ENCODE results near the gene ASB18.
A peak's percentile ranks its signal among the peaks of the same experiment; 100 is the strongest.

ASB18 gene

GRCh38 chr2:236190674-236191073, 73.5 kb downstream of the ASB18 start:
- no peak overlapping the region for H3K4me2 ChIP-seq (ENCODE audit: low read depth, low read length, poor library complexity, severe bottlenecking)
- no peaks in the 10 kb centered on the region for H3K9me3 ChIP-seq (ENCODE audit: insufficient read depth, low read depth, low read length)
- H3F3A ChIP-seq (ENCODE audit: low read depth) = no peaks in the 10 kb centered on the region
- no peaks in the 10 kb centered on the region for H3K79me2 ChIP-seq (ENCODE audit: insufficient read depth, low read length)
- H3K4me1 ChIP-seq (ENCODE audit: insufficient read depth, low read length, poor library complexity, severe bottlenecking) = no peaks in the 10 kb centered on the region
- no peaks in the 10 kb centered on the region for H4K20me1 ChIP-seq (ENCODE audit: insufficient read depth, low read length, poor library complexity, severe bottlenecking)
- H3K9ac ChIP-seq (ENCODE audit: low read depth, low read length, poor library complexity, severe bottlenecking) = no peak overlapping the region
- no peaks in the 10 kb centered on the region for H3K36me3 ChIP-seq (ENCODE audit: insufficient read depth, low read length)
- no peaks in the 10 kb centered on the region for H3K9me2 ChIP-seq (replicated peaks; ENCODE audit: low read depth, low read length)
- H3K27me3 ChIP-seq (ENCODE audit: insufficient read depth, low read length, poor library complexity, severe bottlenecking) = no peaks in the 10 kb centered on the region
- no peak overlapping the region for H2AFZ ChIP-seq (ENCODE audit: low read length)
- H3K4me3 ChIP-seq (ENCODE audit: low read length, poor library complexity, severe bottlenecking) = no peak overlapping the region
- TF ChIP-seq EZH2phosphoT487 (IDR thresholded peaks at IDR 0.05; ENCODE audit: borderline replicate concordance) (no peak), CTCF (conservative IDR thresholded peaks at IDR 0.05; ENCODE audit: low read length) (no peak)

GRCh38 chr2:236184701-236185100, 79.5 kb downstream of the ASB18 start:
- Histone ChIP-seq H3K79me2 (ENCODE audit: insufficient read depth, low read length) (no peaks in the 10 kb centered on the region), H4K20me1 (ENCODE audit: insufficient read depth, low read length, poor library complexity, severe bottlenecking) (no peaks in the 10 kb centered on the region), H3K9me3 (ENCODE audit: insufficient read depth, low read depth, low read length) (peaks cover 7% of the 10 kb centered on the region; the same call in 1 of the 2 replicates), H3K4me1 (ENCODE audit: insufficient read depth, low read length, poor library complexity, severe bottlenecking) (no peaks in the 10 kb centered on the region), H3K36me3 (ENCODE audit: insufficient read depth, low read length) (no peaks in the 10 kb centered on the region), H3K4me2 (ENCODE audit: low read depth, low read length, poor library complexity, severe bottlenecking) (no peak overlapping the region), H3K9me2 (replicated peaks; ENCODE audit: low read depth, low read length) (no peaks in the 10 kb centered on the region), H3K4me3 (ENCODE audit: low read length, poor library complexity, severe bottlenecking) (no peak overlapping the region), H3K27me3 (ENCODE audit: insufficient read depth, low read length, poor library complexity, severe bottlenecking) (no peaks in the 10 kb centered on the region), H3F3A (ENCODE audit: low read depth) (no peaks in the 10 kb centered on the region), H2AFZ (ENCODE audit: low read length) (no peak overlapping the region), H3K9ac (ENCODE audit: low read depth, low read length, poor library complexity, severe bottlenecking) (no peak overlapping the region)
- TF ChIP-seq CTCF (conservative IDR thresholded peaks at IDR 0.05; ENCODE audit: low read length) = no peak
- no peak for TF ChIP-seq EZH2phosphoT487 (IDR thresholded peaks at IDR 0.05; ENCODE audit: borderline replicate concordance)

- Histone ChIP-seq H3K4me2 (ENCODE audit: low read depth, low read length, poor library complexity, severe bottlenecking) (no peak overlapping the region), H3K27me3 (ENCODE audit: insufficient read depth, low read length, poor library complexity, severe bottlenecking) (no peaks in the 10 kb centered on the region), H3K4me3 (ENCODE audit: low read length, poor library complexity, severe bottlenecking) (no peak overlapping the region), H3K9ac (ENCODE audit: low read depth, low read length, poor library complexity, severe bottlenecking) (no peak overlapping the region), H3K4me1 (ENCODE audit: insufficient read depth, low read length, poor library complexity, severe bottlenecking) (no peaks in the 10 kb centered on the region), H3K36me3 (ENCODE audit: insufficient read depth, low read length) (no peaks in the 10 kb centered on the region), H3K79me2 (ENCODE audit: insufficient read depth, low read length) (no peaks in the 10 kb centered on the region), H3F3A (ENCODE audit: low read depth) (no peaks in the 10 kb centered on the region), H3K9me3 (ENCODE audit: insufficient read depth, low read depth, low read length) (peaks cover 7% of the 10 kb centered on the region; the same call in 1 of the 2 replicates), H4K20me1 (ENCODE audit: insufficient read depth, low read length, poor library complexity, severe bottlenecking) (no peaks in the 10 kb centered on the region), H2AFZ (ENCODE audit: low read length) (no peak overlapping the region), H3K9me2 (replicated peaks; ENCODE audit: low read depth, low read length) (no peaks in the 10 kb centered on the region)
- TF ChIP-seq EZH2phosphoT487 (IDR thresholded peaks at IDR 0.05; ENCODE audit: borderline replicate concordance) (no peak), CTCF (conservative IDR thresholded peaks at IDR 0.05; ENCODE audit: low read length) (peak; percentile 84)
Observed at GRCh38 chr2:236180831-236181453, 83.3 kb downstream of the ASB18 start.

Measured in Loucy (cell line).